Fibroblast of pulmonary artery (primary cell): Measurements from ENCODE around the gene FBXO45.

Experiments
- DNase-seq: peaks from one replicate; pipeline ENCODE4 v3.0.0-alpha.2; 2010; ENCODE audit warnings: low read depth
- H3K4me3 ChIP-seq: replicated peaks from 2 replicates; pipeline ENCODE4 v1.5.1; 2011; ENCODE audit warnings: low read depth, mild to moderate bottlenecking, control low read depth, low read length, moderate library complexity
- TF ChIP-seq, protein P1 (sequence below): IDR thresholded peaks from 2 replicates; pipeline ENCODE4 v1.5.1; 2011; ENCODE audit warnings: mild to moderate bottlenecking, control low read depth, low read length, inconsistent platforms; ENCODE audit errors: missing control alignments

The FBXO45 gene

DNA sequence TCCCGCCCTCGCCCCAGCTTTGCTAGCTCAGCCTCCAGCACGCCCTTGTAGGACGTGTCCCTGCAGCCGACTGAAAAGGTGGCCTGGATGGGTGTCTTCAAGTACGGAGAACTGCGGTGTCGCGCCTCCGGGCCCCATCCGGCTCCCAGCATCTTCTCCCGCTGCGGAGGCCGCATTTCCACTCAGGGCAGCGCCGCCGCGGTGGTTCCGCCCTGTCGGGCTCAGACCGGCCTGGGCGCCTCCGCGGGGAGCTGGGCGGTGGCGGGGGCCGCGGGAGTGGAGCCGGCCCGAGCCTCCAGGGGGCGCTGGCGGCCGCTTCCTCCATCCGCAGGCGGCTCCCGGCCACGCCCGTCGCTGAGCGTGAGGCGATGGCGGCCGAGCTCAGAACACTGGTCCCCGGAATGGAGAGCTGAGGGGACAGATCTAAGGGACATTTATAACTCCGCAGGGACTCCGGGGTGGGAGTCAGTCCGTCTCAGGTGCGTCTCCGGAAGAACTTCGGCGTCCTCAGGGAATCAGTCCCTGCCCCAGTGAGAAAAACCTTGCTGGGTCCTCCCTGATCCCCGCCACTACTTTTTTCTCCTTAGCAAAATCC lies 39.7 kb upstream of the FBXO45 start:
- peak; percentile 64 for DNase-seq
- H3K4me3 ChIP-seq, result peak overlapping the region; percentile 51
- TF ChIP-seq, protein P1, sequence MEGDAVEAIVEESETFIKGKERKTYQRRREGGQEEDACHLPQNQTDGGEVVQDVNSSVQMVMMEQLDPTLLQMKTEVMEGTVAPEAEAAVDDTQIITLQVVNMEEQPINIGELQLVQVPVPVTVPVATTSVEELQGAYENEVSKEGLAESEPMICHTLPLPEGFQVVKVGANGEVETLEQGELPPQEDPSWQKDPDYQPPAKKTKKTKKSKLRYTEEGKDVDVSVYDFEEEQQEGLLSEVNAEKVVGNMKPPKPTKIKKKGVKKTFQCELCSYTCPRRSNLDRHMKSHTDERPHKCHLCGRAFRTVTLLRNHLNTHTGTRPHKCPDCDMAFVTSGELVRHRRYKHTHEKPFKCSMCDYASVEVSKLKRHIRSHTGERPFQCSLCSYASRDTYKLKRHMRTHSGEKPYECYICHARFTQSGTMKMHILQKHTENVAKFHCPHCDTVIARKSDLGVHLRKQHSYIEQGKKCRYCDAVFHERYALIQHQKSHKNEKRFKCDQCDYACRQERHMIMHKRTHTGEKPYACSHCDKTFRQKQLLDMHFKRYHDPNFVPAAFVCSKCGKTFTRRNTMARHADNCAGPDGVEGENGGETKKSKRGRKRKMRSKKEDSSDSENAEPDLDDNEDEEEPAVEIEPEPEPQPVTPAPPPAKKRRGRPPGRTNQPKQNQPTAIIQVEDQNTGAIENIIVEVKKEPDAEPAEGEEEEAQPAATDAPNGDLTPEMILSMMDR, result peak; percentile 29

DNA sequence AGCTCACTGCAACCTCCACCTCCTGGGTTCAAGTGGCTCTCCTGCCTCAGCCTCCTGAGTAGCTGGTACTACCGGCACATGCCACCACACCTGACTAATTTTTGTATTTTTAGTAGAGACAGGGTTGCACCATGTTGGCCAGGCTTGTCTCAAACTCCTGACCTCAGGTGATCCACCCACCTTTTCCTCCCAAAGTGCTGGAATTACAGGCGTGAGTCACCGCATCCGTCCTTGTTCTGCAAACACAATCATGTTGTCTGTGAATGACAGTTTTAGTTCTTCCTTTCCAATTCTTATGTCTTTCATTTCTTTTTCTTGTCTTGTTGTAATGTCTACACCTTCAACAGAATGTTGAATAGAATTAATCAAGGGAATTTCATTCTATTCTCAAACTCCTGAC lies 37.0 kb upstream of the FBXO45 start:
- no peak for DNase-seq
- TF ChIP-seq, protein P1, result no peak
- H3K4me3 ChIP-seq, result no peak overlapping the region

DNA sequence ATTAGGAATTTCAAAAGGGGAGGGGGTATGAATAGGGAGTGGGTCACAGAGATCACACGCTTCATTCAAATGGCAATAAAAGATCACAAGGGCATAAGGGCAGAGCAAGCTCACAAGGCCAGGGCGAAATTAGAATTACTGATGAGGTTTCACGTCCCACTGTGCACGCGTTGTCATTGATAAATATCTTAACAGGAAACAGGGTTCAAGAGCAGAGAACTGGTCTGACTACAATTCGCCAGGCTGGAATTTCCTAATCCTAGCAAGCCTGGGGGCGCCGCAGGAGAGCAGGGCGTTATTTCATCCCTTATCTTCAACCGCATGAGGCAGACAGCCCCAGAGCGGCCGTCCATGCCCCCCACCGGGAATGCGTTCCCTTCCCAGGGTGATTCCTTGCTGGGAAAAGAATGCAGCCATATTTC lies 35.2 kb upstream of the FBXO45 start:
- H3K4me3 ChIP-seq, result no peak overlapping the region
- TF ChIP-seq, protein P1, result no peak
- DNase-seq, result peak; percentile 42

DNA sequence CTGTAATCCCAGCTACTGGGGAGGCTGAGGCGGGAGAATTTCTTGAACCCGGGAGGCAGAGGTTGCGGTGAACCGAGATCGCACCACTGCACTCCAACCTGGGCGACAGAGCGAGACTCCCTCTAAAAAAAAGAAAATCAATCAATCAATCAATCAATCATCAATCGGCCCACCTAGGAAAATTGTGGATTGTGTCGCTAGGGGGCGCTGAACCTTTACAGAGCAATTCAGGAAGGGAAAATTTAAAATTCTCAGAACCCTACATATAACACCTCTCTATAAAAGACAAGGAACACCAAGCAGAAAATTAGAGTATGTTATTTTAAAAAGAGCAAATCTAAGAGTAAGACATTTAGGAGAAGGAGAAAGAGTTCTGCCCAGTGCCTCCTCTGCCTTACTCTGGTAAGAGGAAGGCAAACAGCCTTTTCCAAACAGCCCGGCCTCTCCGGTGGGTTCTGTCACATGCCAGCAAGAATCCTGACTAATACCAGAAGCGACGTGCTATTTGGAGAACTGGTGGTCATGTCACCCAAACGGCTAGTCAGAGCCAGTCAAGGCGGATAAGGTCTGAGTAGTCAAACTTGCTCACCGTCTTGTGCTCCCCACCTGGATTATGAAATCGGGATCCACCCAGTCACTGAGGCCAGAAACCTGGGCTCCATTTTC lies 31.0 kb upstream of the FBXO45 start:
- no peak for DNase-seq
- TF ChIP-seq, protein P1, result peak; percentile 58
- H3K4me3 ChIP-seq, result no peak overlapping the region

DNA sequence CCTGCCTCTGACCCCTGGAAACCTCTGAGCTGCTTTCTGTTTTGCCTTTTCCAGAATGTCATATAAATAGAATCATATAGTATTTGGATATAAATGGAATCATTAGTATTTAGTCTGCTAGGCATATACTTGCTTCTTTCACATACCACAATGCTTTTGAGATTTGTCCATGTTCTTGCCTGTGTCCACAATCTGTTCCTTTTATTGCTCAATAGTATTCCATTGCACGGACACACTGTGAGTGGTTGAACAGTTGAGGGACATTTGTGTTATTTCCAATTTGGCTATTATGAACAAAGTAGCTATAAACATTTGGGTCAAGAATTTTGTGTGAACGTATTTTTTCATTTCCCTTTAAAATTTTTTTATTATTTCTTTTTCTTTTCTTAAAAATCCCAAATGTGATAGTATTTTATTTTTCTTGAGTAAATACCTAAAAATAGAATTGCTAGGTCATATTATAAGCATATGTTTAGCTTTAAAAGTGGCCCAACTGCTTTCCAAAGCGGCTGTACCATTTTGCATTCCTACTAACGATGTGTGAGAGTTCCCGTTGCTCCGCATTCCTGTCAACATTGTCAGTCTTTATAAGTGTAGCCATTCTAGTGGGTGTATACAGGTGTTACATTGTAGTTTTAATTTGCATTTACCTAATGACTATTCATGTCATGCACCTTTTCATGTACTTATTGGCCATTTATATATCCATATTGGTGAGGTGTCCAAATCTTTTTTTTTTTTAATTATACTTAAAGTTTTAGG lies 26.6 kb upstream of the FBXO45 start:
- TF ChIP-seq, protein P1, result no peak
- no peak for DNase-seq
- no peak overlapping the region for H3K4me3 ChIP-seq

DNA sequence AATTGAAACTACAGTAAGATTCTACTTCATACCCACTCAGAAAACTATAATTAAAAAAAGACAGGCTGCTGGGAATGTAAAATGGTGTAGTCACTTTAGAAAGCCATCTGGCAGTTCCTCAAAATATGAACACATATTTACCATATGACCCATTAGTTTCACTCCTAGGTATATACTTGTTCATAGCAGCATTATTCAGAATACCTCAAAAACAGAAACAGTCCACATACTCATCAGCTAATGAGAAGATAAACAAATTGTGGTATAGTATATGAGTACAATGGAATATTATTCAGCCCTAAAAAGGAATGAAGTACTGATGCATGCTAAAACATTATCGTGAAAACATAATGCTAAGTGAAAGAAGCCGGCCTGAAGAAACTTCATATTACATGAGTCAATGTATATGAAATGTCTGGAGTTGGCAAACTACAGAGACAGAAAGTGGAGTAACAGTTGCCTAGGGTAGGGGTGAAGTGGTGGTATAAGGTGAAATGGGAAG lies 23.9 kb upstream of the FBXO45 start:
- H3K4me3 ChIP-seq, result no peak overlapping the region
- TF ChIP-seq, protein P1, result no peak
- no peak for DNase-seq
